Activated T-cell treated with anti-CD3 and anti-CD28 coated beads for 24 hours (primary cell): ENCODE data around the gene RNASE3.
"Not testable (repeated sequence)": the region's sequence is repeated elsewhere in the genome, so short reads cannot be mapped to it uniquely, and the experiment has no call there.

Experiments
- DNase-seq: peaks from one replicate; pipeline ENCODE4 v3.0.0-alpha.2; 2020; ENCODE audit warnings: low read depth

RNASE3 gene

DNA sequence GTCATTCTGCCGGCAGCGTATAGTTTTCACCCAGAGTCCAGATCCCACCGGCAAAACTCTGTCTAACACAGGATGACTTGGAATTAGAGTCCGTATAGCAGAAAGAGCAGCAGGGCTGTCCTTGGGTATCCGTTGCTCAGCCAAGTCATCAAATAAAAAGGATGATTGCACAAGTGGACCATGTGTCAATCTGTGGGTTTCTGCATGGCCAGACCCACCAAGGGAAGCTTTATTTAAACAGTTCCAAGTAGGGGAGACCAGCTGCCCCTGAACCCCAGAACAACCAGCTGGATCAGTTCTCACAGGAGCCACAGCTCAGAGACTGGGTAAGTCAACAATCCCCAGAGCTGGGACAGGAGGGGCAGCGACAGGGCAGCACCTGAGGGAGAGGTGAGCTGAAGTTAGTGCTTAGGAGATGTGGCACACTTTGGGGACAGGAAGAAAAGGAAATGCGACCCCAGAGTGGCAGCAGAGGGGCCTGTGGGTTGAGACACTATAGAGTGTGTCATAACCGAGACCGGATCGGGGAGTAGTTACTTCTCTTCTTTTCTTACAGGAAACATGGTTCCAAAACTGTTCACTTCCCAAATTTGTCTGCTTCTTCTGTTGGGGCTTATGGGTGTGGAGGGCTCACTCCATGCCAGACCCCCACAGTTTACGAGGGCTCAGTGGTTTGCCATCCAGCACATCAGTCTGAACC, at the start of gene RNASE3:
TSS of gene RNASE3 (plus strand) at position 260 of the 700 bp plus-strand sequence. CDS start at position 562, 302 bp downstream.
- DNase-seq = not testable (repeated sequence)

DNA sequence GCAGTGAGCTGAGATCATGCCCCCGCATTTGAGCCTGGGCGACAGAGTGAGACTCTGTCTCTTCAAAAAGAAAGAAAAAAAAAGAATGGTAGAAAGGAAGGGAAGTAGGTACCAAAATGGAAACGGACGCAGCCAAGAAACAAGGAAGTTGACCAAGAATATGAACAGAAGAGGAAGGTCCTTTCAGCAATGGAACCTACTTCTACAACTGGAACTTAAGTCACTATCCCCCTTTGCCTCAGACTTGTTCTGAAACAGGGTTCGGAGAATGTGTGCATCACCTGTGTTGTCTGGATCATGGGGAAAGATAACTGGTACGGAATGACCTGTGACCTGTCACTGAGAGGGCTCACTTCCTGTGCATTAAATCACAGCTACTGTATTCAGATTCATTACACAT, 44.6 kb upstream of the RNASE3 start:
- DNase-seq = no peak

DNA sequence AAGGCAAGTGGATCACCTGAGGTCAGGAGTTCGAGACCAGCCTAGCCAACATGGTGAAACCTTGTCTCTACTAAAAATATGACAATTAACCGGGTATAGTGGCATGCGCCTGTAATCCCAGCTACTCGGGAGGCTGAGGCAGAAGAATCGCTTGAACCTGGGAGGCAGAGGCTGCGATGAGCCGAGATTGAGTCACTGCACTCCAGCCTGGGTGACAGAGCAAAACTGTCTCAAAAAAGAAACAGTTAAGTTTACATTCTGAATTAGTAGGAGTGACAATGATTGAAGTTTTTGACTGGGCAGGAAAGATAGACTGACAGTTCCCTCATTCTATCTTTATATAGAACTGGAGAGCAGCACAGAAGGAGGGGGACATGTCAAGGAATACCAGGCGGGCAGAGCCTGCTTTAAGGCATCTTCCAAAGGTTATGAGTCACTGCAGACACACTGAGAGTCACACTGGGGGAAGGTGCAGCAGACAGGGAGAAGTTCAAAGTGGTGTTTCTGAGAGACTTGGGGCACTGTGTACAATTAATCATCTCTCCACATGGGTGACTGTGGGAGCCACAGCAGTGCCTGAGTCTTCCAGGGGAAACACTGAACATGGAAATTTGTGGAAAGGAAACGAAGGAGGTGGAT, 42.8 kb upstream of the RNASE3 start:
- DNase-seq = no peak

DNA sequence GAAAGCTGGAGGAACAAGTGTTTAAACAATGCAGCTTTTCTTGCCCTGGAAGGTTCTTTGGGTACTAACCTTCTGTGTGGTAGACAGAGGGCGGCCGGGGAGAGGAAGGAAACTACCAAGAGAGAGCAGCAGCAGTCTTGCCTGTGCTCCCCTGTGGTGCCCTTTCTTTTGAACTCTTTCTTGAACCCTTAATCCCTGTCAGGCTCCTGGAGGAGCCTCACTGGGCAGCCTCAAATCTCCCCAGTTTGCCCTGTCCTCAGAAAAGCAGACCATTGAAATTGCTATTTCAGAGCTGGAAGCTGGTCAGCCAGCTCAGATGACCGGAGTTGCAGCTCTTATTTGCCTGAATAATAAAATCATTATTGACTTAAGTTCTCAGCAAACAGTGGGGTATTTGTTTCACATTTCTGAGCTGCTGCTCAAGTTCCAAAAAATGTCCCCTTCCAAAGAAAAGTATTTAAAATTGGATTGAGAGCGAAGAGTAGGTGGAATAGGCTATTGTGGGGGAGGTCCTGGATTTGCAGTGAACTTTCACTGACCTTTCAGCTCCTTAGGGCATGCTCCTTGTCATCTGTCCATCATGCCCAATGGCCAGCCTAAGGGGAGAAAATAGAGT, 42.1 kb upstream of the RNASE3 start:
- no peak for DNase-seq

DNA sequence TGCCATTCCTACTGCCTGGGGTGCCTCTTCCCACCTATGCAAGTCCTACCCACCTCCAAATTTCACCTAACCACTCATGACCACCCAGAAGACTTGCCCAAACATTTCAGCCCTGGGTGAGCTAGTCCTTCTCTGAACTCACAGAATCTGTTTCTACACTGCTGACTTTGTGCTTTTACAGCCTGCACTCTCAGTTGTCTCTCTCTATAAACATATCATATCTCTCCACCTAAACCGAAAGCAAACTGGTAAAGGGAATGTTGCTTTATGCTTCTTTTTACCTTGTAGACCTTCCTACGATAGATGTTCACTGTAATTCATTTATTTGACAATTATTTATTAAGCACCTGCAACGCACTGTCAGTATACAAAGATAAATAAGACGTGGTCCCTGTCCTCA, 38.1 kb upstream of the RNASE3 start:
- DNase-seq = no peak

DNA sequence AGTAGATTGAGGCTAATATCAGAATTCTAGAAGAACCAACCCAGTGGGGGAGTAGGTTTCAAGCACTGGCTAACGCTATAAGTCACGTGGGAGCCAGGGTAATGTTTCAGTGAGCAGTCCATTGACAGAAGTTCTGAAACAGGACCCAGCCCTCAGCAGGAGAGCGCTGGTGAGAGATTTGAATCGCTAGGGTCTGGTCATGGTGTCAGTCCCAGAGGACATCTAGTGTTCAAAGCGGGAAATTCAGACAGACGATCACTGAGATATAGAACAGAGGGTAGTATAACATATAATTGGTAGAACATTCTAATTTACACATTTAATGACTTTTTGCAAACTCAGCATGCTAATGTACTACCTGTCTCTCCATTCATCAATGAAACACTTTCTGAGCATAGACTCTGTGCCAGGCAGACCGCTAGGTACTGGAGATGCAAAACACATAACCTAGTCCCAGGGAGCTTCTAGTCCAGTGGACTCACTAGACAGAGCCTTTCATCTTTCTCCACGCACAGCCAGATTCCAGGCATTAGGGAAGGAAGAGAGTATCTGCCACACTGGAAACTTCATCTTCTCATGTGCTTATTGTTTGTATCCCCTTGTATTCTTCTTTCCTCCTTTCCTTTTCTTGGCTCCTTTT, 35.4 kb upstream of the RNASE3 start:
- DNase-seq = peak; percentile 11

DNA sequence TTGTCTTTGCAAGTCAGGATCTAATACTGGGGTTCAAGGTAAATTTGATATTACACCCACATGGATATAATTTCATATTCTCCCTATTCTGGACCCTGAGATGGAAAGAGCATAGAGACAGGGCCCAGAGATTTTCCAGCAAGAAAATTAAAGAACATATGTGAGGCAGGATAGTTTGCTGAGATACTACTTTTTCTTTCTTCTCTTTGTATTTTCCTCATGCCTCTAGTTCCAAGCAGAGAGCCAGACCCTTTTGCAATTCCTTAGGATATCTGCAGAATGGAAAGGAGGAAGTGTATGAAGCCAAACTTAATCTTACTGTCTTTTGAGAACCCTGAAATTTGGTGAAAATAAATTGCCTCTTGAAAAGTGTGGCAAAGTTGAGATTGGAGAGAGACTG, 34.0 kb upstream of the RNASE3 start:
- no peak for DNase-seq

DNA sequence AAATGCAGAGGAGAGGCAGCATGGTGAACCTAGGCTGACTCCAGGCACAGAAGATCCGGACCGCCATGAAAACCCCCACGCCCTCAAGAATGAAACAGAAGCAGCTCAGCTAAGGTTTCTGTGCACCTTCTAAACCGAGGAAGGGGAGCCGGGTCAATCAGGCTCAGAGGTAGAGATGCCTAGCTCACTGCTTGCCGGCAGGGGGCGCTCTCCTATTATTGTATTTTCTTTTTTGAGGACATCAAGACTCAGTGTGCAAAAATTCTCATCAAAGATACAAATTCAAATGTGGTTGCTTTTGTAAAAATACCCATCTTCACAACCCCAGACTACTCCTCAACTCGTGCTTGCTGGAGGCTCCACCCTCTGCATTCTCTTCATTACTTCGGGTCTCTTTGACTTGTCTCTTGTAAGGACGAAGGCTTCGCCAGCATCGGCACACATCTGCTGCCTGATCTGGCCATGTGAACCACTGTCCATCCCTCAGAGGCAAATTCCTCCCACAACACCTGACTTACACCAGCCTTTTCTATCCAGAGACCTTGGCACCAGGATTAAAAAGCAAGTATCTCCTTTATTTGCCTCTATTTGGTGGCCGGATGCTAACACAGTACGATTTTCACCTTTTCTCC, 33.4 kb upstream of the RNASE3 start:
- DNase-seq = peak; percentile 63

DNA sequence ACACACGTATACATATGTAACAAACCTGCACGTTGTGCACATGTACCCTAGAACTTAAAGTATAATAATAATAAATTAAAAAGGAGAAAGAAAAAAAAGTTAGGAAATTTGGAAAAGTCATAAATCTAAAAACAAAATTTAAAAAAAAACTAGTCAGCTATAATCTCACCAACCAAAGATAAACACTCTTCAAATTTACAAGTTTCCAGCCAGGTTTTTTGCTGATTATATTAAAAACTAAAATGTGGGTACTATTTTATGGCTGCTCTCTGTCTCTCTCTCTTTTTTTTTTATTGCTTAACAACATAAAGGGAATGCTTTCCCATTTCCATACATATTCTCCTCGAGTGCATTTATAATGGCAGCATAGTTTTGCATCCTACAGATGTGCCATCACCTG, 25.0 kb upstream of the RNASE3 start:
- no peak for DNase-seq

DNA sequence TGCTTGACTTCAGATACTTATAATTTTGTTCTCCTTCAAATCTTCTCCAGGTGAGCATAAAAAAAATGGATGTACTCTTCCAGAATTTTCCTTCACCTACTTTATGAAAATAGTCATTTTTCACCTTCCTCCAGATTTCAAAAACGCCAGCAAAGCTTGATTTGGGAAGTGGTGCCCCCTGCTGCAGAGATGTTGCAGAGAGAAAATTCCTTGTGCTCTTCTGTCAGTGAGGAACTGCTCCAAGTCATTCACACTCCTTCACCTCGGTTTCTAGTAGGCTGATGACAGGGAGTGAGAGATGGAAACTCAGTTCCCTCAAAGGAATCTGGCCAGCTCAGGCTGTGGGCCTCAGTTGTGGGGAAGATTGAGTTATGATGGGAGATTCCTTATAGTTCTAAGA, 24.2 kb upstream of the RNASE3 start:
- DNase-seq = no peak

DNA sequence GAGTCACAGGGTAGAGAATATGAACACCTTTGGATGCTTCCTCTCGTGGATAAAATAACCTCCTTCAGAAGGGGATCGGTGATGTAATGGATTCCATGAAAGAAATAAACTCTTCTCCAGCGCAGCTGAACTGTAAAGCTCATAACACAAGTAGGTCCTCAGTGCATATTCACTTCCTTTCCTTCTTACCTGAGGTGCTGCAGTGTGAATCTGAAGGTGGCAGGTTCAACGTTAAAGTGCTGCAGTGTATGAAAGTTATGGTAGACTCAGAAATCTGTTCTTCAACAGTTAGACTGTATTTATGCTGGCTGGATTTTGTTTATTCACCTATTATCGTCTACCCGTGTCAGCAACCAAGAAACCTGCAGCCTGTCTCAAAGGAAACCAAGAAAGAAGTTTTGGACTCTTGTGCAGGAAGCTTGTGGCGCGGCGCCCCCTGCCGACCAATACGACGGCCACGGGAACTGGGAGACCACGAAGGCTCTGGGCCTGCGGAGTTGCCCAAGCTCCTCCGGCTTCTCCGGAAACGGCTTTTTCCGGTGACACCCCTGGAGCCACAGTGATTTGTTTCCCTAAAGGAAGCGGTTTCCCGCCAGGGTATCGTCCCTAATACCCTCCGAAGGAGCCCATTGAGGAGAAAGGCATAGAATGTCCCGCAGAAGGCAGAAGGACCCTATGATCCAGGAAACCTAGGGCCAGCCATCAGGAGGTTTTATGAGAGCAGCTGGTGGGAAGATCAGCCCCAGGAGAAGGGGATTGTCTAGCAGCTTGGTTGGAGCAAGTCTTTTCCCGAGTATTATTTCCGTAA, 17.6 kb upstream of the RNASE3 start:
- peak; percentile 76 for DNase-seq

DNA sequence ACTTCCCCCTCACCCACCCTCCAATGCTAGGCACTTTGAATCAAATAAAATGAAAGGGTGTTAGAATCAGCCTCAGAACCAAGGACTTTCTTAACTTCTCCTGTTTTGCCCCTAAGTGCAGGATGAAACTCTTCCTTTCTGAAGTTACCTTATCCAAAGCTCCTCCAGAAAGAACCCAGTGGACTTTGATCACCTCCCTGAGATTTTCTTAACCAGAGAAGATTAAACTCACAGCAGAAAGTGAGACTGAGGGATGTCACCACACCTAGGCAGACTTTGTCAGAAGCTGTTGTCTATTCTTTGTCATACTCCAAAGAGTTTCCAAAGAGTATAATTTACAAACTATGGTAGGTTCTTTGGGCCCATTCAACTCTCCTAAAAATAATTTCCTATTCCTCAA, 14.2 kb upstream of the RNASE3 start:
- no peak for DNase-seq

DNA sequence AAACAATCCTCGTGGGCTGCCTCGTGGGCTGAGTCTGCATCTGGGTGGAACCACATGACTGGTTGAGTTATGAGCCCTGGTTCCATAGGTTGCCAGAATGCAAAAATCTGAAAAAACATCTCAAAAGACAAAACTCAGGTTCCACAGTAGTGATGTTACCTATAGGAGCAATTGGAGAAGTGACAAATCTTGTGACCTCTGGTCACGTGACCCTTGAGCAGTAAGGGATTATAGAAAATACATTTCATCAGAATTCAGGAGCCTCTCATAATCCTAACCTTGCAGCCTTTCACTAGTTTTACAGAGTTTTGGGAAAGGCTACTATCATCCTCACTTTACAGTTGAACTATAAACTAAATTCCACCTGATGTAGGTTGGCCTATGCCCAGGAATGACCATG, 12.5 kb upstream of the RNASE3 start:
- no peak for DNase-seq

DNA sequence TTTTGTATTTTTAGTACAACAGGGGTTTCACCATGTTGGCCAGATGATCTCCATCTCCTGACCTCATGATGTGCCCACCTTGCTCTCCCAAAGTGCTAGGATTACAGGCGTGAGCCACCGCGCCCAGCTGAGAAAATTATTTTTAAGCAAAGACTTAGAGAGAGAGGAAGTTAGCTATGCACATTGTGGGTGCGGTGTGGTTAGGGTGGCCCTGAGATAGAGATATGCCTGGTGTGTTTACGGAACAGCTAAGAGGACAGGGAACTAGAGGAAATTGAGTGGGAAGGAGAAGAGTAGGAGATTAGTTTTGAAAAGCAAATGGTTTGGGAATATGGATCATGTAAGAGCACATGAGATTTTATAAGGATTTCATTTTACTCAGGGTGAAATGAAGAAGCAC, 10.0 kb upstream of the RNASE3 start:
- not testable (repeated sequence) for DNase-seq

DNA sequence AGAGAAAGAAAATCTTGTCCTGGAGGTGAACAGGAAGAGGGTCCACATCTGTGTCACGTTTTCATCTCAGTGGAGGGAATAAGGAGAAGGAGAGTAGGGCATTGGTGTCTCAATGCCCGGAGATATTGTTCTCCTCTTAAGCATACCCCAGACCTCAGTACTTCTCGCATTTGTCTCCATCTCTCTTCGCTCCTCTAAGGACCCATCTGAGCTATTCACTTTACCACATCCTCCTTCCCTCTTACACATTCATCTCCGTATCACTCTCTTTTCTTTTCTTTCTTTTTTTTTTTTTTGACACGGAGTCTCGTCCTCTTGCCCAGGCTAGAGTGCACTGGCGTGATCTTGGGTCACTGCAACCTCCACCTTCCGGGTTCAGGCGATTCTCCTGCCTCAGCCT, 8.4 kb upstream of the RNASE3 start:
- not testable (repeated sequence) for DNase-seq

DNA sequence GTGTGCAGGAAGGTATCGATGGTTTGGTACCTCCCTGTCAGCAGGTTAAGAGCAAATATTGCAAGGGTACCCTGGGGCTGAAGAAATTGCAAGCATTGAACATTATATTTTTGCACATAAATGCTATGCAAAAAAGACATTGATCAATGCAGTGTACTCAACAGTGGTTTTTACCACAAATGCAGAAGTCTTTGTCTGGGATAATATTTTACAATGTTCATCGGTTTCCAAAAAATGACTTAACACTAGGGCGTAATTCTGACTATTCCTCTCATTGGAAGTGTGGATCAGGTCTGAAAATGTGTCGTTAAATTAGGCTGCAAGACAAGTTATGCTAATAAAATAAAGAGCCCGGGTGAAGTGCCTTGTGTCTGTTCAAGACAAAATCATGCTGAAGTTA, 2.8 kb upstream of the RNASE3 start:
- DNase-seq = not testable (repeated sequence)

DNA sequence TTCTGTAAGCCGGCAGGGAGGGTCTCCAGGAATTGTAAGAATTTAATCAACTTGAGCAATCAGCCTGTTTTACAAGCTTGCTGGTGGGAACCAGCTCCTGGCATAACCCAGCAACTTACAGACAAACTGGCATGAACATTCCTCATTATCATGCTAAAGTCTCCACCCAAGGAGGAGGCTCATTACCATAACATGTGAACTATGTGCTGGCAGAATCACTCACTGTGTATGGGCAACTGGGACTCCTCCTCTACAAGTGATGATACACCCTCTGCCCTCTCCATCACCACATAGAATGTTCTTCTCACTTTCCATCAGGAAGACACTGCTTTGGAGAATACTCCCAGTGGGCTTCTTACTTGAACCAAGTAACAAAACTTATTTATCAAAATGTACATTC, 4.1 kb downstream of the RNASE3 start:
- DNase-seq = not testable (repeated sequence)

DNA sequence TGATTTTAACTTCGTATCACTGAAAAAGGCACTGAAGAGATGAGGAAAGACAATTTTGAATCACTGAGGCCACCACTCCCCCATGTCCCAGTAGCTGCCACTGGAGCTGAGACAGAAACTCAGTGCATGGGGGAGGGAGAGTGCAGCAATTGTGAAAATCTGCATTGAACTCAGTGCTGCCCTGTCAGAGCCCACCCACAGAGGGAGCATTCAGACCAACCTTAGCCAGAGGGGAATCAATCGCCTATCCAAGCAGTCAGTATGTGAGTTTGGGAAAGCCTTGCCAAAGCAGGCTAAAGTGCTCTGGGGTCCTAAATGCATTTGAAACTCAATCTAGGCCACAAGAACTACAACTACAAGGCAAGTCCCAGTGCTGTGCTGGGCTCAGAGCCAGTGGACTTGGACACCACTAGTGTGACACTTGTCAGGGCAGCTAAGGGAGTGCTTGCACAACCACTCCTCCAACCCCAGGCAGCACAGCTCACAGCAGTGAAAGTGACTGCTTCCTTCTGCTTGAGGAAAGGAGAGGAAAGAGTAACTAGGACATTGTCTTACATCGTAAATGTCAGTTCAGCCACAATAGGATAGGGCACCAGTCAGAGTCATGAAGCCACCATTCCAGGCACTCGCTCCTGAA, 13.3 kb downstream of the RNASE3 start:
- DNase-seq = no peak

DNA sequence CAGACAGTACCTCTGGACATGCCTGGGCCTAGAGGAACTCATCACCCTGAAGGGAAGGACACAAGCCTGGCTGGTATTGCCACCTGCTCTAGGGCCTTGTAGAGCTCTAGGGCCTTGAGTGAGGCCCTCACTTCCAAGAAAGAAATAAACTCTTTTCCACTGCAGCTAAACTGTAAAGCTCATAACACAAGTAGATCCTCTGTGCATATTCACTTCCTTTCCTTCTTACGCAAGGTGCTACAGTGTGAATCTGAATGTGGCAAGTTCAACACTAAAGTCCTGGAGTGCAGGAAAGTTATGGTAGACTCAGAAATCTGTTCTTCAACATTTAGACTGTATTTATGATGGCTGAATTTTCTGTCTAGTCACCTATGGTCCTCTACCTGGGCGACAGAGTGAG, 14.5 kb downstream of the RNASE3 start:
- DNase-seq = no peak

DNA sequence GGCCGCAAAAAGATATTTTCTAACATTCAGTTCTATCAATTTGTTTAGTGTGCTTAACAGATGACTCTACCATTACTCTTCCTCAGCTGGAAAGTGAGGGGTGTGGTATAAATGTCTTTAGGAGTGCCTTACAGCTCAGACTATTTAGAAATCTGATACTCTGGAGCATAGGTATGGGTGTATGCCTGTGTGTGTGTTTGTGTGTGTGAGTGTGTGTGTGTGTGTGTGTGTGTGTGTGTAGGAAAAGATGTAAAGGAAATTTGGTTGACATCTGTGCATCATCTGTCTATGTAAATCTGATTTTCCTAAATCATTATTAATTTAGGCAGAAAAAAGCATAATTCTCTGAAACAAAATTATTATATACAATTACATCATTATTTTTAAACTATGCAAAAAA, 16.0 kb downstream of the RNASE3 start:
- no peak for DNase-seq

DNA sequence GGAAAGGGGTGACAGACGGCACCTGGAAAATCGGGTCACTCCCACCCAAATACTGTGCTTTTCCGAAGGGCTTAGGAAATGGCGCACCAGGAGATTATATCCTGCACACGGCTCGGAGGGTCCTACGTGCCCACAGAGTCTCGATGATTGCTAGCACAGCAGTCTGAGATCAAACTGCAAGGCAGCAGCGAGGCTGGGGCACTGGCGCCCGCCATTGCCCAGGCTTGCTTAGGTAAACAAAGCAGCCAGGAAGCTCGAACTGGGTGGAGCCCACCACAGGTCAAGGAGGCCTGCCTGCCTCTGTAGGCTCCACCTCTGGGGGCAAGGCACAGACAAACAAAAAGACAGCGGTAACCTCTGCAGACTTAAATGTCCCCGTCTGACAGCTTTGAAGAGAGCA, 19.6 kb downstream of the RNASE3 start:
- DNase-seq = not testable (repeated sequence)
